Suprapubic skin (tissue), 4 donors: ENCODE measurements around the gene ZNF311. TPM values are rescaled to one million over a fixed set of nuclear protein-coding genes. Genes with fewer than 3 reads are reported as not detected.
"Not testable (repeated sequence)": the region's sequence is repeated elsewhere in the genome, so short reads cannot be mapped to it uniquely, and the experiment has no call there.

Experiments
- DNase-seq, 2 donors: peaks; one replicate each; pipeline ENCODE4 v3.0.0-alpha.2; 2019; ENCODE audit warnings: low spot score in 2 of 2
- H3K27ac ChIP-seq: fragments of 200-600 bp; sonication (generic); one replicate; pipeline ENCODE4 v1.5.1; 2019
- H3K27me3 ChIP-seq: fragments of 200-600 bp; sonication (generic); one replicate; pipeline ENCODE4 v1.5.1; 2019
- H3K36me3 ChIP-seq: fragments of 200-600 bp; sonication (generic); one replicate; pipeline ENCODE4 v1.5.1; 2019
- H3K4me1 ChIP-seq: fragments of 200-600 bp; sonication (generic); one replicate; pipeline ENCODE4 v1.5.1; 2019
- H3K4me3 ChIP-seq: fragments of 200-600 bp; sonication (generic); one replicate; pipeline ENCODE4 v1.5.1; 2019; ENCODE audit warnings: mild to moderate bottlenecking
- H3K9me3 ChIP-seq: fragments of 200-600 bp; sonication (generic); one replicate; pipeline ENCODE4 v1.5.1; 2019
- EP300 ChIP-seq: sonication (generic); formaldehyde crosslinking; IDR thresholded peaks from one replicate; pipeline ENCODE4 v1.6.1; 2017; ENCODE audit warnings: antibody characterized with exemption
- POLR2A ChIP-seq, 2 donors: fragments of 450-650 bp; IDR thresholded peaks; one replicate each; pipeline ENCODE4 v1.6.1; 2017; ENCODE audit warnings: antibody characterized with exemption in 2 of 2, mild to moderate bottlenecking in 2 of 2, moderate library complexity in 2 of 2
- POLR2AphosphoS5 ChIP-seq, 3 donors: sonication (generic); formaldehyde crosslinking; IDR thresholded peaks; one replicate each; pipeline ENCODE4 v1.6.1; 2017; ENCODE audit warnings: antibody characterized with exemption in 3 of 3
- WGBS: methylation state at CpG from one replicate; pipeline ENCODE4 v1.1.5; 2018; 5-methylcytosine and 5-hydroxymethylcytosine counted together
- total RNA-seq, 4 donors: library from RNA; depleted of rRNA; stranded (reverse); fragments of >200 nt; gene quantifications; one replicate each; pipeline ENCODE4 v1.1.0, GENCODE V29; 2016
- TF ChIP-seq, protein P1 (sequence below), 2 donors: fragments of 200-600 bp in 1 of 2; fragments of 450-650 bp in 1 of 2; sonication (generic) in 1 of 2; IDR thresholded peaks; one replicate each; pipeline ENCODE4 v1.5.1; 2016 to 2019; ENCODE audit warnings: antibody characterized with exemption in 2 of 2, mild to moderate bottlenecking in 1 of 2, moderate library complexity in 1 of 2

The ZNF311 gene
- total RNA-seq, 4 donors from 2014 or later, result 0.15 to 1.9 (median 0.57) TPM

- 83% methylated on average over 5 of the region's 5 CpGs for WGBS
- Histone ChIP-seq H3K27ac (no peak overlapping the region), H3K4me1 (peaks cover 23% of the 10 kb centered on the region)
These were observed 26.1 kb downstream of the ZNF311 start for GRCh38 chr6:28978959-28979561.

DNA sequence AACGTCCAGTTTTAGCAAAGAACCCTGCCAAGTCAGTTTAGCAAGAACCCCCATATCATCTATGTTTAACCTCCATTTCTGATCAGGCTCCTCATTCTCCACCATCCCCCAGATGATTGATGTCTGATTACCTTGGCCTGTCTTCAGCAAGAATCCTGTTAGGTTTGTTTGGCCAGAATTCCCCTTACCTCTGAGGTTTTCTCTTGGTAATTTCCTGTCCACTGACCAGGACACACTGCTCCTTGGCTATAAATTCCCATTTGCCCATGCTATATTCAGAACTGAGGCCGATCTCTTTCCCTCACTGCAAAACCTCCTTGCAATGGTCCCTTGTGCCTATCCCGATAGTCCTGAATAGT is 27.0 kb downstream of the ZNF311 start:
- peaks cover 22% of the 10 kb centered on the region for H3K4me1 ChIP-seq
- no peaks in the 10 kb centered on the region for H3K36me3 ChIP-seq
- TF ChIP-seq POLR2AphosphoS5 (IDR thresholded peaks at IDR 0.05) (no peak), EP300 (no peak), POLR2A (IDR thresholded peaks at IDR 0.05) (no peak)
- TF ChIP-seq, protein P1, sequence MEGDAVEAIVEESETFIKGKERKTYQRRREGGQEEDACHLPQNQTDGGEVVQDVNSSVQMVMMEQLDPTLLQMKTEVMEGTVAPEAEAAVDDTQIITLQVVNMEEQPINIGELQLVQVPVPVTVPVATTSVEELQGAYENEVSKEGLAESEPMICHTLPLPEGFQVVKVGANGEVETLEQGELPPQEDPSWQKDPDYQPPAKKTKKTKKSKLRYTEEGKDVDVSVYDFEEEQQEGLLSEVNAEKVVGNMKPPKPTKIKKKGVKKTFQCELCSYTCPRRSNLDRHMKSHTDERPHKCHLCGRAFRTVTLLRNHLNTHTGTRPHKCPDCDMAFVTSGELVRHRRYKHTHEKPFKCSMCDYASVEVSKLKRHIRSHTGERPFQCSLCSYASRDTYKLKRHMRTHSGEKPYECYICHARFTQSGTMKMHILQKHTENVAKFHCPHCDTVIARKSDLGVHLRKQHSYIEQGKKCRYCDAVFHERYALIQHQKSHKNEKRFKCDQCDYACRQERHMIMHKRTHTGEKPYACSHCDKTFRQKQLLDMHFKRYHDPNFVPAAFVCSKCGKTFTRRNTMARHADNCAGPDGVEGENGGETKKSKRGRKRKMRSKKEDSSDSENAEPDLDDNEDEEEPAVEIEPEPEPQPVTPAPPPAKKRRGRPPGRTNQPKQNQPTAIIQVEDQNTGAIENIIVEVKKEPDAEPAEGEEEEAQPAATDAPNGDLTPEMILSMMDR (IDR thresholded peaks at IDR 0.05), result no peak
- peak overlapping the region; percentile 7 for H3K27ac ChIP-seq
- DNase-seq, result no peak
- no peak overlapping the region for H3K4me3 ChIP-seq
- WGBS, result 90% methylated on average over 3 of the region's 3 CpGs
- no peaks in the 10 kb centered on the region for H3K9me3 ChIP-seq
- H3K27me3 ChIP-seq, result peaks cover 4% of the 10 kb centered on the region

More at GRCh38 chr6:28978959-28979561, 26.1 kb downstream of the ZNF311 start:
- Histone ChIP-seq H3K9me3 (no peaks in the 10 kb centered on the region), H3K4me3 (no peak overlapping the region), H3K27me3 (peaks cover 4% of the 10 kb centered on the region), H3K36me3 (no peaks in the 10 kb centered on the region)
- DNase-seq, result no peak
- TF ChIP-seq, protein P1 (IDR thresholded peaks at IDR 0.05), result no peak
- TF ChIP-seq EP300, result no peak
- no peak for TF ChIP-seq POLR2A (IDR thresholded peaks at IDR 0.05)
- TF ChIP-seq POLR2AphosphoS5 (IDR thresholded peaks at IDR 0.05), result no peak

DNA sequence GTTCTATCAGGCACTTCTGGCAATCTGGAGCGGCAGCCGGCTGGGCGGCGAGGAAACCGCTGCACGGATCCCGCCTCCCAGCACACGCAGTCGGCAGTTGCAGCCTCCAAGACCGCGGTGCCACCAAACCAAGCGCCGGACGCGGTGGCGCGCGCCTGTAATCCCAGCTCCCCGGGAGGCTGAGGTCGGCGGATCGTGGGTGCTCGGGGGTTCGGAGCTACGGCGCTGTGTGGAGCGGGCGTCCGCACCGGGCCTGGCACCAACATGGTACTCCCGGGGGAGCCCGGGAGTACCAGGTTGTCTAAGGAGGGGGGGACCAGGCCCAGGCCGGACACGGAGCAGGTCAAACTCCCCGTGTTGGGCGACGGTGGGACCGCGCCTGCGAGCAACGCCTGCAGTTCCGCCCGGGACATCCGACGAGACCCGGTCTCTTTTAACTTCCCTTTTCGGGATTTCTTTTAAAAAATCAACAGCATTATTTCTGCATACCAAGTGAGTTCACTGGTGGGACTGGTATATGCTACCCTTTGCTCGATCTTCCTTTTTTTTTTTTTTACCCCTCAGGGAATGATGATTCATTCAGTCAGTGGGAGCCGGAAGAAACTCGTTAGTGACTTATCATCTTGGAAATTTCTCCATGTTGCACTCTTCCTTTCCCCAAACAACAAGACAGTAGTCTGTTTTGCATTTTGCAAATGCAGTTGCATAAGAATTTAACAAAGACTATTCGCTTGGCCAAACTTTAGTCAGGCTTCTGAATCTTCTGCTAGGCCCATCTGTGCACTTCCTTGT is 27.6 kb downstream of the ZNF311 start:
- Histone ChIP-seq H3K9me3 (no peaks in the 10 kb centered on the region), H3K27ac (peak overlapping the region; percentile 7), H3K36me3 (no peaks in the 10 kb centered on the region), H3K4me3 (peak overlapping the region; percentile 47), H3K4me1 (peaks cover 16% of the 10 kb centered on the region), H3K27me3 (peaks cover 4% of the 10 kb centered on the region)
- 35% methylated on average over 33 of the region's 51 CpGs for WGBS
- DNase-seq, result no peak
- TF ChIP-seq POLR2AphosphoS5 (IDR thresholded peaks at IDR 0.05), result no peak
- TF ChIP-seq, protein P1 (IDR thresholded peaks at IDR 0.05), result no peak
- TF ChIP-seq EP300, result no peak
- TF ChIP-seq POLR2A (IDR thresholded peaks at IDR 0.05), result no peak

- Histone ChIP-seq H3K4me1 (peaks cover 16% of the 10 kb centered on the region), H3K4me3 (no peak overlapping the region), H3K9me3 (no peaks in the 10 kb centered on the region), H3K27ac (no peak overlapping the region), H3K27me3 (peaks cover 4% of the 10 kb centered on the region), H3K36me3 (no peaks in the 10 kb centered on the region)
- DNase-seq, result no peak
- TF ChIP-seq POLR2A (IDR thresholded peaks at IDR 0.05), result no peak
- TF ChIP-seq POLR2AphosphoS5 (IDR thresholded peaks at IDR 0.05), result no peak
- TF ChIP-seq EP300, result no peak
- TF ChIP-seq, protein P1 (IDR thresholded peaks at IDR 0.05), result no peak
- WGBS, result 83% methylated on average over 3 of the region's 3 CpGs
These were observed 28.4 kb downstream of the ZNF311 start for GRCh38 chr6:28976677-28977076.

- no peak for DNase-seq
- Histone ChIP-seq H3K4me1 (peaks cover 10% of the 10 kb centered on the region), H3K27me3 (peaks cover 4% of the 10 kb centered on the region), H3K9me3 (no peaks in the 10 kb centered on the region), H3K4me3 (no peak overlapping the region), H3K27ac (no peak overlapping the region), H3K36me3 (no peaks in the 10 kb centered on the region)
- TF ChIP-seq EP300, result no peak
- no peak for TF ChIP-seq POLR2AphosphoS5 (IDR thresholded peaks at IDR 0.05)
- TF ChIP-seq, protein P1 (IDR thresholded peaks at IDR 0.05), result no peak
- no peak for TF ChIP-seq POLR2A (IDR thresholded peaks at IDR 0.05)
- WGBS, result 70% methylated on average over 1 of the region's 1 CpG
These were observed 30.6 kb downstream of the ZNF311 start for GRCh38 chr6:28974505-28974904.

DNA sequence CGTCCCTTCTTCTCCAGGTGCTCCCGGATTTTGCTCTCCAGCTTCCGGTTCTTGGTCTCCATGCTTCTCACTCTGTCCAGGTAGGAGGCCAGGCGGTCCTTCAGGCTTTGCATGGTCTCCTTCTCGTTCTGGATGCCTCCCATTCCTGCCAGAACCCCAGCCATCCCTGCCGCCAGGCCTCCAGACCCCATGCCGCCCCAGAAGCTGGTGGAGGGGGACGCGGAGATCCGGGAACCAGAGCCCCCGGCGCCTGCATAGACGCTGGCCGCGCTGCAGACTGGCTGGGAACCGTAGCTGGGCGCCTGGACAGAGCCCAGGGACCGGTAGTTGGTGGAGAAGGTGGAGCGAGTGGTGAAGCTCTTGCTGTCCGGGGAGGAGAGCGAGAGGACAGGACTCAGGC is 35.1 kb downstream of the ZNF311 start:
- 95% methylated on average over 18 of the region's 21 CpGs for WGBS
- not testable (repeated sequence) for H3K4me1 ChIP-seq, H3K9me3 ChIP-seq, H3K27ac ChIP-seq, H3K4me3 ChIP-seq, H3K27me3 ChIP-seq, DNase-seq, H3K36me3 ChIP-seq
